MG63 (cell line): Measurements from ENCODE around the gene WASF2. TPM values are rescaled to one million over a fixed set of nuclear protein-coding genes. Genes with fewer than 3 reads are reported as not detected.
"Not testable (repeated sequence)": the region's sequence is repeated elsewhere in the genome, so short reads cannot be mapped to it uniquely, and the experiment has no call there.

Source experiments
- DNase-seq: peaks from one replicate; pipeline ENCODE4 v3.0.0-alpha.2; 2020
- H3K27me3 ChIP-seq: fragments of 250-450 bp; sonication (Bioruptor Pico); 2 replicates; pipeline ENCODE4 v1.5.1; 2020; ENCODE audit warnings: mild to moderate bottlenecking, moderate library complexity
- H3K36me3 ChIP-seq: fragments of 250-450 bp; sonication (Bioruptor Pico); 2 replicates; pipeline ENCODE4 v1.5.1; 2020; ENCODE audit warnings: mild to moderate bottlenecking, moderate library complexity
- H3K4me3 ChIP-seq: fragments of 250-450 bp; sonication (Bioruptor Pico); 2 replicates; pipeline ENCODE4 v1.5.1; 2020; ENCODE audit warnings: mild to moderate bottlenecking, moderate library complexity
- H3K9me3 ChIP-seq: fragments of 250-450 bp; sonication (Bioruptor Pico); 2 replicates; pipeline ENCODE4 v1.5.1; 2020; ENCODE audit warnings: mild to moderate bottlenecking, moderate library complexity
- total RNA-seq: library from RNA; depleted of rRNA; stranded (reverse); fragments of >200 nt; shearing (Covaris generic); gene quantifications from 2 replicates; pipeline ENCODE4 v1.2.3, GENCODE V29; 2014; ENCODE audit warnings: low replicate concordance

The WASF2 gene
- total RNA-seq, 1 experiment from 2014 or later: 15.5 TPM

GRCh38 chr1:27418326-27419185 is 71.4 kb downstream of the WASF2 start:
- no peak overlapping the region for H3K4me3 ChIP-seq
- no peaks in the 10 kb centered on the region for H3K27me3 ChIP-seq
- no peaks in the 10 kb centered on the region for H3K9me3 ChIP-seq
- DNase-seq: peak; percentile 75
- H3K36me3 ChIP-seq: peaks cover 54% of the 10 kb centered on the region

- Histone ChIP-seq H3K9me3 (no peaks in the 10 kb centered on the region), H3K4me3 (no peak overlapping the region), H3K36me3 (peaks cover 63% of the 10 kb centered on the region), H3K27me3 (no peaks in the 10 kb centered on the region)
- DNase-seq: no peak
These were observed 72.3 kb downstream of the WASF2 start for GRCh38 chr1:27417713-27418112.

- Histone ChIP-seq H3K4me3 (no peak overlapping the region), H3K36me3 (peaks cover 74% of the 10 kb centered on the region), H3K9me3 (no peaks in the 10 kb centered on the region), H3K27me3 (no peaks in the 10 kb centered on the region)
- DNase-seq: peak; percentile 29
These were observed 73.4 kb downstream of the WASF2 start for GRCh38 chr1:27416387-27417111.

- DNase-seq: no peak
- Histone ChIP-seq H3K9me3 (no peaks in the 10 kb centered on the region), H3K4me3 (no peak overlapping the region), H3K36me3 (peaks cover 83% of the 10 kb centered on the region), H3K27me3 (no peaks in the 10 kb centered on the region)
These were observed 75.9 kb downstream of the WASF2 start for GRCh38 chr1:27414091-27414490.

- H3K9me3 ChIP-seq: no peaks in the 10 kb centered on the region
- DNase-seq: no peak
- H3K27me3 ChIP-seq: no peaks in the 10 kb centered on the region
- peaks cover 88% of the 10 kb centered on the region for H3K36me3 ChIP-seq
- H3K4me3 ChIP-seq: no peak overlapping the region
These were observed 77.0 kb downstream of the WASF2 start for GRCh38 chr1:27413004-27413403.

GRCh38 chr1:27412502-27412901 is 77.5 kb downstream of the WASF2 start:
- no peaks in the 10 kb centered on the region for H3K9me3 ChIP-seq
- DNase-seq: no peak
- H3K36me3 ChIP-seq: peaks cover 88% of the 10 kb centered on the region
- no peaks in the 10 kb centered on the region for H3K27me3 ChIP-seq
- no peak overlapping the region for H3K4me3 ChIP-seq

- Histone ChIP-seq H3K36me3 (peaks cover 76% of the 10 kb centered on the region), H3K27me3 (no peaks in the 10 kb centered on the region), H3K4me3 (no peak overlapping the region), H3K9me3 (no peaks in the 10 kb centered on the region)
- no peak for DNase-seq
These were observed 79.3 kb downstream of the WASF2 start for GRCh38 chr1:27410709-27411108.

GRCh38 chr1:27409669-27410068 is 80.3 kb downstream of the WASF2 start:
- H3K9me3 ChIP-seq: no peaks in the 10 kb centered on the region
- peaks cover 65% of the 10 kb centered on the region for H3K36me3 ChIP-seq
- no peak for DNase-seq
- H3K27me3 ChIP-seq: no peaks in the 10 kb centered on the region
- H3K4me3 ChIP-seq: no peak overlapping the region

- Histone ChIP-seq H3K9me3 (no peaks in the 10 kb centered on the region), H3K36me3 (peaks cover 55% of the 10 kb centered on the region), H3K4me3 (no peak overlapping the region), H3K27me3 (no peaks in the 10 kb centered on the region)
- no peak for DNase-seq
These were observed 81.8 kb downstream of the WASF2 start for GRCh38 chr1:27408151-27408550.

- not testable (repeated sequence) for H3K9me3 ChIP-seq, H3K27me3 ChIP-seq, DNase-seq, H3K4me3 ChIP-seq
- H3K36me3 ChIP-seq: peaks cover 41% of the 10 kb centered on the region
These were observed 83.2 kb downstream of the WASF2 start for GRCh38 chr1:27406791-27407190.

- Histone ChIP-seq H3K27me3 (no peaks in the 10 kb centered on the region), H3K36me3 (peaks cover 38% of the 10 kb centered on the region), H3K4me3 (no peak overlapping the region), H3K9me3 (no peaks in the 10 kb centered on the region)
- DNase-seq: no peak
These were observed 83.6 kb downstream of the WASF2 start for GRCh38 chr1:27406362-27406680.

GRCh38 chr1:27405598-27406361 is 84.2 kb downstream of the WASF2 start:
- H3K27me3 ChIP-seq, DNase-seq, H3K9me3 ChIP-seq, H3K4me3 ChIP-seq: not testable (repeated sequence)
- H3K36me3 ChIP-seq: peaks cover 33% of the 10 kb centered on the region

- Histone ChIP-seq H3K27me3 (no peaks in the 10 kb centered on the region), H3K4me3 (no peak overlapping the region), H3K36me3 (peaks cover 26% of the 10 kb centered on the region), H3K9me3 (no peaks in the 10 kb centered on the region)
- no peak for DNase-seq
These were observed 84.9 kb downstream of the WASF2 start for GRCh38 chr1:27405074-27405473.

GRCh38 chr1:27403931-27404330 is 86.0 kb downstream of the WASF2 start:
- H3K4me3 ChIP-seq: no peak overlapping the region
- no peak for DNase-seq
- H3K36me3 ChIP-seq: peaks cover 24% of the 10 kb centered on the region
- H3K9me3 ChIP-seq: no peaks in the 10 kb centered on the region
- H3K27me3 ChIP-seq: no peaks in the 10 kb centered on the region

GRCh38 chr1:27403065-27403726 is 86.8 kb downstream of the WASF2 start:
- Histone ChIP-seq H3K27me3 (no peaks in the 10 kb centered on the region), H3K36me3 (peaks cover 17% of the 10 kb centered on the region), H3K4me3 (no peak overlapping the region), H3K9me3 (no peaks in the 10 kb centered on the region)
- DNase-seq: peak; percentile 59

GRCh38 chr1:27402349-27402754 is 87.6 kb downstream of the WASF2 start:
- Histone ChIP-seq H3K9me3 (no peaks in the 10 kb centered on the region), H3K4me3 (no peak overlapping the region), H3K36me3 (peaks cover 10% of the 10 kb centered on the region), H3K27me3 (no peaks in the 10 kb centered on the region)
- DNase-seq: peak; percentile 52

GRCh38 chr1:27400963-27401341 is 89.0 kb downstream of the WASF2 start:
- Histone ChIP-seq H3K4me3 (no peak overlapping the region), H3K27me3 (no peaks in the 10 kb centered on the region), H3K36me3 (peaks cover 4% of the 10 kb centered on the region), H3K9me3 (no peaks in the 10 kb centered on the region)
- DNase-seq: no peak
